Brain microvascular endothelial cell (primary cell): Measurements from ENCODE around the gene LRRC56.

Experiments
- DNase-seq: peaks from one replicate; pipeline ENCODE4 v3.0.0-alpha.2; 2020
- H3K27ac ChIP-seq: fragments of 250-450 bp; sonication (Bioruptor Pico); 2 replicates; pipeline ENCODE4 v1.5.1; 2020; ENCODE audit warnings: mild to moderate bottlenecking, moderate library complexity
- H3K27me3 ChIP-seq: fragments of 250-450 bp; sonication (Bioruptor Pico); replicated peaks from 2 replicates; pipeline ENCODE4 v1.5.1; 2020; ENCODE audit warnings: mild to moderate bottlenecking
- H3K36me3 ChIP-seq: fragments of 250-450 bp; sonication (Bioruptor Pico); replicated peaks from 2 replicates; pipeline ENCODE4 v1.5.1; 2020; ENCODE audit warnings: mild to moderate bottlenecking
- H3K4me3 ChIP-seq: 2 replicates; pipeline ENCODE4 v1.5.1; 2011; ENCODE audit warnings: low read depth, mild to moderate bottlenecking, control low read depth, low read length, moderate library complexity
- in situ Hi-C: cut with HindIII; loops from 2 replicates; pipeline ENCODE4 v1.10.0; 2017; ENCODE audit warnings: low sequenced_read_pairs, low pct_ligation_motif_present
- TF ChIP-seq, protein P1 (sequence below): IDR thresholded peaks from 2 replicates; pipeline ENCODE4 v1.5.1; 2011; ENCODE audit warnings: low read depth, mild to moderate bottlenecking, moderate library complexity, low read length, control low read depth, inconsistent platforms; ENCODE audit errors: missing control alignments

LRRC56 gene

GRCh38 chr11:528815-529727, 8.3 kb upstream of the LRRC56 start:
- H3K36me3 ChIP-seq: peaks cover 23% of the 10 kb centered on the region
- in situ Hi-C loops: no loop called here
- DNase-seq: no peak
- no peak overlapping the region for H3K27ac ChIP-seq
- TF ChIP-seq, protein P1, sequence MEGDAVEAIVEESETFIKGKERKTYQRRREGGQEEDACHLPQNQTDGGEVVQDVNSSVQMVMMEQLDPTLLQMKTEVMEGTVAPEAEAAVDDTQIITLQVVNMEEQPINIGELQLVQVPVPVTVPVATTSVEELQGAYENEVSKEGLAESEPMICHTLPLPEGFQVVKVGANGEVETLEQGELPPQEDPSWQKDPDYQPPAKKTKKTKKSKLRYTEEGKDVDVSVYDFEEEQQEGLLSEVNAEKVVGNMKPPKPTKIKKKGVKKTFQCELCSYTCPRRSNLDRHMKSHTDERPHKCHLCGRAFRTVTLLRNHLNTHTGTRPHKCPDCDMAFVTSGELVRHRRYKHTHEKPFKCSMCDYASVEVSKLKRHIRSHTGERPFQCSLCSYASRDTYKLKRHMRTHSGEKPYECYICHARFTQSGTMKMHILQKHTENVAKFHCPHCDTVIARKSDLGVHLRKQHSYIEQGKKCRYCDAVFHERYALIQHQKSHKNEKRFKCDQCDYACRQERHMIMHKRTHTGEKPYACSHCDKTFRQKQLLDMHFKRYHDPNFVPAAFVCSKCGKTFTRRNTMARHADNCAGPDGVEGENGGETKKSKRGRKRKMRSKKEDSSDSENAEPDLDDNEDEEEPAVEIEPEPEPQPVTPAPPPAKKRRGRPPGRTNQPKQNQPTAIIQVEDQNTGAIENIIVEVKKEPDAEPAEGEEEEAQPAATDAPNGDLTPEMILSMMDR: no peak
- no peak overlapping the region for H3K4me3 ChIP-seq
- H3K27me3 ChIP-seq: no peaks in the 10 kb centered on the region

DNA sequence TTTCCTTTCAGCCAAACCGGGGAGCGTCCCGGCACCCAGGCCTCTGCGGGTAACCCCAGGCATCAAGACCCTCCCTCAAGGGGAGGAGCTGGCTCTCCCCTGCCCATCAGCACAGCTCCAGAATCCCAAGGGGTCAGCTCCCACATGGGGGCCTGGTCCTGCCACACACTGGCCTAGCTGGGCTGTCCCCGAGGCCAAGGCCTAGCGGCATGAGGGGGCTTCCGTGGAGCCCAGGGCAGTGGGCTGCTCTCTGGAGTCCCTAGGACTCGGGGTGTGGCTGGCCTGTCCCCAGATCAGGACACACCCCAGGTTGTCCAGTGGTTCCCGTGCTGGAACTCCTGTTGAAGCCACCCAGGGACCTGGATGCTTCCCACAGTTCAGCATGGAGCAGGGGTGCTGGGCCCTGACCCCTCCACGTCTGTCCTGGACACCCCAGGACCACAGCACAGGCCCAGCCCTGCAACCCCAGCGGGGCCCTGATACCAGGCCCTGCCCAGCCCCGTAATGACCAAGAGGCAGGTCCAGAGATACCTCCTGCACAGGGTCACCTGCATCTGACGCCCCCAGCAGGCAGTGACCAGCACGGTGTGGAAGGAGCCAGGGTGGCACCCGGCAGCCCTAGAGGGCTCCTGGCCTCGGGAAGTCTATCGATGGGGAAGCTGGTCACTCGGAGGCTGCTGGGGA, 7.5 kb upstream of the LRRC56 start:
- H3K27me3 ChIP-seq: no peaks in the 10 kb centered on the region
- no peak overlapping the region for H3K4me3 ChIP-seq
- no peak overlapping the region for H3K27ac ChIP-seq
- peaks cover 23% of the 10 kb centered on the region for H3K36me3 ChIP-seq
- no peak for DNase-seq
- in situ Hi-C loops: no loop called here
- TF ChIP-seq, protein P1: no peak

DNA sequence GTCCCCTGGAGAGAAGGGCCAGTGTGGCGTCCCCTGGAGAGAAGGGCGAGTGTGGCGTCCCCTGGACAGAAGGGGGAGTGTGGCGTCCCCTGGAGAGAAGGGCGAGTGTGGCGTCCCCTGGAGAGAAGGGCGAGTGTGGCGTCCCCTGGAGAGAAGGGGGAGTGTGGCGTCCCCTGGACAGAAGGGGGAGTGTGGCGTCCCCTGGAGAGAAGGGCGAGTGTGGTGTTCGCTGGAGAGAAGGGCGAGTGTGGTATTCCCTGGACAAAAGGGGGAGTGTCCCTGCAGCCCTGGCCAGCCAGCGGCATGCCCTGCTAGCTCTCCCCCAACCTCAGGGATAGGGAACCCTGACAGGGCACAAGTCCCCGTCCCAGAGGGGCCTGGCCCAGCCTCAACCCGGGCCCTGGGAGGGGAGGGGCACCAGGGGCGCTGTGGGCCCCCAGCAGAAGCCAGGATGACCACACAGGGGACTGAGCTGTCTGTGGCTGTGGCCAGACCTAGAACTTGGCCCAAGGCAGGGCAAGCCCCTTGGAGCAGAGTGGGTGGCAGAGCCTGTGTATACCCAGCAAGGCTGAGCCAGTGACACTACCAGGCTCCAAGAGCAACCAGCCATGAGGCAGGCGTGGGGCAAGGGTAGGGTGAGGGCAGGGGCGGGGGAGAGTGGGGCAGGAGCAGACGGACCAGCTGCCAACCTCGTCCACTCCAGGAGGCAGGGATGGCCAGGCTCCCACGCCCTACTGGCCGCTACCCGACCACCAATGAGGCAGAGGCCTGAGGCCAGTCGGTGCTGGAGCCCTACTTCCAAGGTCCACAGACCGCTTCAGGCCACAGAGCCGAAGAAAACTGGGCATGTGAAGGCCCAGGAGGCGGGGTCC, 6.1 kb upstream of the LRRC56 start:
- H3K27ac ChIP-seq: no peak overlapping the region
- no peak overlapping the region for H3K4me3 ChIP-seq
- DNase-seq: no peak
- in situ Hi-C loops: no loop called here
- peaks cover 23% of the 10 kb centered on the region for H3K36me3 ChIP-seq
- TF ChIP-seq, protein P1: no peak
- H3K27me3 ChIP-seq: no peaks in the 10 kb centered on the region

GRCh38 chr11:531919-532526, 5.3 kb upstream of the LRRC56 start:
- Histone ChIP-seq H3K4me3 (no peak overlapping the region), H3K36me3 (peaks cover 23% of the 10 kb centered on the region), H3K27me3 (no peaks in the 10 kb centered on the region), H3K27ac (no peak overlapping the region)
- in situ Hi-C loops: no loop called here
- TF ChIP-seq, protein P1: no peak
- DNase-seq: no peak

DNA sequence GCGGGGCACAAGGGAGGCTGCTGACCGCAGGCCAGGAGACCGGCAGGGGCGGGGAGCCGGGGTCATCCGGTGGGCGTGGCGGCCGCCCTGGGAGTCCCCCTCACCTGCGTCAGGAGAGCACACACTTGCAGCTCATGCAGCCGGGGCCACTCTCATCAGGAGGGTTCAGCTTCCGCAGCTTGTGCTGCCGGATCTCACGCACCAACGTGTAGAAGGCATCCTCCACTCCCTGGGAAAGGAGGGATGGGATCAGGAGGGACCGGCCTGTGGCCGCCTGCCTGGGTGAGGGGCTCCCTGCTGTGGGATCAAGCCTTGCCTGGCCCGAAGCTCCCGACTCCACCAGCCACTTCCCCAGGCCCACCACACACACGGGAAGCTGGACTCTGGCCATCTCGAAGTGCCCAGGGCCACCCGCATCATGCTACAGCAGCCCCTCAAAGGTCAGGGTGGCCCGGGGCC, 4.8 kb upstream of the LRRC56 start:
- Histone ChIP-seq H3K27me3 (no peaks in the 10 kb centered on the region), H3K27ac (no peak overlapping the region), H3K36me3 (peaks cover 23% of the 10 kb centered on the region), H3K4me3 (no peak overlapping the region)
- no peak for DNase-seq
- in situ Hi-C loops: no loop called here
- TF ChIP-seq, protein P1: no peak
